ENCODE measurements around the gene PRKG1.

DNA sequence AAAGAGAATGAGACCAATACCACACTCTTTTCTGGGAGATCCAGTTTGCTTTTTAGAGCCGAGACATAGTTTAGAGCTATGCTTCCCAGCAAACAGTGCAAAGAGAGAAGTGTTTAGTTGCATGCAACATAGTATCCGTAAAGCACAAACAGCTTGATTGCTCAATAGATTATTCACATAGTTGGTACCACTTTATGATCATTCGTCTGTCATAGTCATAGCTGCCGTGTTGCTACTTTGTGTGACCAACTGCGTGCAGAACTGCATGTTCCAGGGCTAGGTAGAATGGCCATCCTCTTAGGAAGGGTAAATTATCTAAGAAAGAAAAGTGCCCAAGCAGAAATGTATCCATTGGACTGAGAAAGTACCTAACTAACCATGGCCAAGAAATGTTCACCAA is 1036.3 kb downstream of the PRKG1 start:
- TF ChIP-seq POLR2A (IDR thresholded peaks at IDR 0.05; ENCODE audit: low read depth, low read length) (no peak), TAF1 (IDR thresholded peaks at IDR 0.05; ENCODE audit: borderline replicate concordance, low read depth, low read length) (no peak)
